Ovary (tissue), 9 donors: Measurements from ENCODE around the gene C2CD3. TPM values are rescaled to one million over a fixed set of nuclear protein-coding genes. Genes with fewer than 3 reads are reported as not detected.
"Not testable (repeated sequence)": the region's sequence is repeated elsewhere in the genome, so short reads cannot be mapped to it uniquely, and the experiment has no call there.

Experiments used
- DNase-seq, 5 donors: peaks; one replicate each; pipeline ENCODE4 v3.0.0-alpha.2; 2019 to 2020
- H3K27ac ChIP-seq, 2 donors: fragments of 200-600 bp; one replicate each; pipeline versions ENCODE4 v1.5.1 to v1.8.0; 2019 to 2022
- H3K27me3 ChIP-seq: fragments of 200-600 bp; one replicate; pipeline ENCODE4 v1.8.0; 2022
- H3K36me3 ChIP-seq: fragments of 200-600 bp; sonication (generic); one replicate; pipeline ENCODE4 v1.5.1; 2019
- H3K4me1 ChIP-seq: one replicate; pipeline ENCODE4 v1.8.1; 2013; ENCODE audit warnings: mild to moderate bottlenecking, moderate library complexity; ENCODE audit not compliant: insufficient read depth
- H3K4me3 ChIP-seq: fragments of 200-600 bp; sonication (generic); one replicate; pipeline ENCODE4 v1.5.1; 2017
- H3K9me3 ChIP-seq, 2 donors: fragments of 200-600 bp in 1 of 2; sonication (generic) in 1 of 2; one replicate each; pipeline versions ENCODE4 v1.5.1 to v1.8.1; 2013 to 2019; ENCODE audit warnings: mild to moderate bottlenecking in 1 of 2, moderate library complexity in 1 of 2
- CTCF ChIP-seq, 3 donors: fragments of 450-650 bp in 2 of 3; fragments of 200-600 bp in 1 of 3; IDR thresholded peaks; one replicate each; pipeline versions ENCODE4 v1.5.1 to v1.8.0; 2016 to 2022; ENCODE audit warnings: antibody characterized with exemption in 3 of 3, mild to moderate bottlenecking in 1 of 3
- EP300 ChIP-seq: sonication (generic); formaldehyde crosslinking; IDR thresholded peaks from one replicate; pipeline ENCODE4 v1.6.1; 2017; ENCODE audit warnings: antibody characterized with exemption
- POLR2A ChIP-seq: fragments of 450-650 bp; IDR thresholded peaks from one replicate; pipeline ENCODE4 v1.6.1; 2017; ENCODE audit warnings: antibody characterized with exemption, mild to moderate bottlenecking, moderate library complexity
- WGBS, 3 donors: extraction: QIAGEN DNeasy Blood & Tissue Kit in 1 of 3; methylation state at CpG; one replicate each; pipeline versions ENCODE4 v1.1.5 to v1.1.7; 2013 to 2017; 5-methylcytosine and 5-hydroxymethylcytosine counted together
- intact Hi-C, 4 donors: fragments of 100-400 bp; cut with DNase I; formaldehyde crosslinking; loops; one replicate each; pipeline versions ENCODE4 v1.11.0 to v1.15.1; 2022 to 2023
- polyA plus RNA-seq, 2 donors: library from polyadenylated mRNA; stranded (reverse); fragments of 200-250 nt in 1 of 2; fragments of 350-450 nt in 1 of 2; fragmentation: Illumina TruSeq in 1 of 2; extraction: RNeasy Lipid Tissue Mini Kit (QIAGEN cat#74804) in 1 of 2; gene quantifications; one replicate each; pipeline ENCODE4 v1.2.3, GENCODE V29; 2013 to 2014
- total RNA-seq, 7 donors: library from RNA; depleted of rRNA in 2 of 7; stranded (reverse); fragments of >200 nt in 2 of 7; fragmentation: NEBNext Ultra II Directional in 3 of 7; extraction: Animal tissue kit (Norgen Biotek cat#: 25700) in 3 of 7; gene quantifications; one replicate each; pipeline versions ENCODE4 v1.1.0 to v1.2.4, GENCODE V29; 2016 to 2023
- donor health status: DM: no; HTN: no; CAD: no; lungs with moderate emphysema.
- donor health status: DM: no; HTN: no; CAD: no.
- donor health status: Bipolar disorder and iron deficiency.
- donor health status: DM: yes; HTN: yes; CAD: no.
- donor health status: DM: no; HTN: no; CAD: no.
- donor health status: DM: yes; HTN: yes; CAD: no.

C2CD3 gene
- total and polyA plus RNA-seq, 9 donors = 9.3 to 33.5 (median 17.5) TPM

GRCh38 chr11:74134661-74135060, 36.1 kb downstream of the C2CD3 start:
- no peaks in the 10 kb centered on the region for H3K36me3 ChIP-seq

DNA sequence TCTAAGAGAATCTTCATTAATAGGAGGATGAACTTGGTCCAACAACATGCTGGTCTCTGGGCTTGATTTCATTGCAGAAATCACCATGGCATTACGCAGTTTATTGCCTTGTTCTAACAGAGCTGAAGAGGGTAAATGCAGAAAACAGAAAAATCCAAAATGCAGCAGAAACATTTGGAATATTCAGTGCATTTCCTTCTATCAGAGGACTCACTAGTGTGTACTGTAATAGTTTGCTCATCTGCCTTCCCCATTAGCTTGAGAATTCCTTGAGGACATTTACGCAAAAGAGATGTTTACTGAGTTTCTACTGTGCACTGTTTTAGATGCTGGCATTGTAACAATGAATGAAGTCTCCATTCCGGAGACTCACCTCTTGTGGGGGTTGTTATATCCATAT, 37.4 kb downstream of the C2CD3 start:
- no peaks in the 10 kb centered on the region for H3K9me3 ChIP-seq
- H3K4me1 ChIP-seq = no peaks in the 10 kb centered on the region
- WGBS, 3 donors = 94 to 98% (median 98%) methylated on average over 3 of the region's 3 CpGs
- intact Hi-C loops = no loop called here
- TF ChIP-seq POLR2A = no peak
- no peak overlapping the region for H3K27ac ChIP-seq
- H3K4me3 ChIP-seq = no peak overlapping the region
- no peaks in the 10 kb centered on the region for H3K36me3 ChIP-seq
- no peaks in the 10 kb centered on the region for H3K27me3 ChIP-seq
- no peak for DNase-seq

More at GRCh38 chr11:74134661-74135060, 36.1 kb downstream of the C2CD3 start:
- WGBS, 3 donors = 92 to 95% (median 95%) methylated on average over 3 of the region's 3 CpGs
- Histone ChIP-seq H3K27me3 (no peaks in the 10 kb centered on the region), H3K4me1 (no peaks in the 10 kb centered on the region), H3K9me3 (no peaks in the 10 kb centered on the region), H3K4me3 (no peak overlapping the region), H3K27ac (no peak overlapping the region)
- no peak for DNase-seq
- TF ChIP-seq CTCF (IDR thresholded peaks at IDR 0.05) (no peak), POLR2A (no peak), EP300 (no peak)
- intact Hi-C loops = no loop called here

GRCh38 chr11:74132833-74133232, 38.0 kb downstream of the C2CD3 start:
- Histone ChIP-seq H3K36me3 (no peaks in the 10 kb centered on the region), H3K9me3 (no peaks in the 10 kb centered on the region), H3K4me1 (no peaks in the 10 kb centered on the region), H3K4me3 (no peak overlapping the region), H3K27ac (no peak overlapping the region), H3K27me3 (no peaks in the 10 kb centered on the region)
- no peak for TF ChIP-seq CTCF (IDR thresholded peaks at IDR 0.05)
- TF ChIP-seq POLR2A = no peak
- no peak for TF ChIP-seq EP300
- DNase-seq = no peak
- intact Hi-C loops = no loop called here
- 78 to 84% (median 83%) methylated on average over 3 of the region's 3 CpGs for WGBS, 3 donors

GRCh38 chr11:74129121-74129520, 41.7 kb downstream of the C2CD3 start:
- 93 to 96% (median 95%) methylated on average over 20 to 32 of the region's 33 CpGs for WGBS, 3 donors
- H3K4me1 ChIP-seq, H3K27me3 ChIP-seq, H3K9me3 ChIP-seq, intact Hi-C loops, H3K36me3 ChIP-seq, DNase-seq, H3K4me3 ChIP-seq, H3K27ac ChIP-seq: not testable (repeated sequence)

DNA sequence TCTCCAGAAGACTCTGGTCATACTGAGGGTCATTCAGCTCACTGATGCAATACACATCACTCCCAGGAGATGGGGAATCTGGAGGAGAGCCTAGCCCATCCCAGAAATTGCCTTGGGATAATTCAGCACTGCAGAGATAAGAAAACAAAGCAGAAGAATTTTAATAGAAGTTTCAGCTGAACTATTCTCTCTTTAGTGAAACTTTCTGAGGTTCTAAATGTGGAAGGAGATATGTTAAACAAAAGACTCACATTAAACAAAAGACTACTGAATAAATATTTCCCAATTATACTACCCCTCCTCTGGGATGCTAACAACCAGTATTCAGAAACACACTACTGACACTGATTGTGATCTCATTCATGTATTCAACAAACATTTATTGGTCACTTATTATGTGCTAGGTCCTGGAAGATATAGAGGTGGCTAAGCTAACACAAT, 47.8 kb downstream of the C2CD3 start:
- Histone ChIP-seq H3K36me3 (no peaks in the 10 kb centered on the region), H3K4me1 (no peaks in the 10 kb centered on the region), H3K27ac (no peak overlapping the region), H3K9me3 (no peaks in the 10 kb centered on the region), H3K27me3 (no peaks in the 10 kb centered on the region), H3K4me3 (no peak overlapping the region)
- TF ChIP-seq CTCF (IDR thresholded peaks at IDR 0.05) (no peak), POLR2A (no peak), EP300 (no peak)
- DNase-seq = no peak
- intact Hi-C loops = no loop called here

- intact Hi-C loops = no loop called here
- H3K36me3 ChIP-seq = no peaks in the 10 kb centered on the region
- TF ChIP-seq EP300 (no peak), CTCF (IDR thresholded peaks at IDR 0.05) (no peak), POLR2A (no peak)
These were observed 49.0 kb downstream of the C2CD3 start for GRCh38 chr11:74121804-74122203.

DNA sequence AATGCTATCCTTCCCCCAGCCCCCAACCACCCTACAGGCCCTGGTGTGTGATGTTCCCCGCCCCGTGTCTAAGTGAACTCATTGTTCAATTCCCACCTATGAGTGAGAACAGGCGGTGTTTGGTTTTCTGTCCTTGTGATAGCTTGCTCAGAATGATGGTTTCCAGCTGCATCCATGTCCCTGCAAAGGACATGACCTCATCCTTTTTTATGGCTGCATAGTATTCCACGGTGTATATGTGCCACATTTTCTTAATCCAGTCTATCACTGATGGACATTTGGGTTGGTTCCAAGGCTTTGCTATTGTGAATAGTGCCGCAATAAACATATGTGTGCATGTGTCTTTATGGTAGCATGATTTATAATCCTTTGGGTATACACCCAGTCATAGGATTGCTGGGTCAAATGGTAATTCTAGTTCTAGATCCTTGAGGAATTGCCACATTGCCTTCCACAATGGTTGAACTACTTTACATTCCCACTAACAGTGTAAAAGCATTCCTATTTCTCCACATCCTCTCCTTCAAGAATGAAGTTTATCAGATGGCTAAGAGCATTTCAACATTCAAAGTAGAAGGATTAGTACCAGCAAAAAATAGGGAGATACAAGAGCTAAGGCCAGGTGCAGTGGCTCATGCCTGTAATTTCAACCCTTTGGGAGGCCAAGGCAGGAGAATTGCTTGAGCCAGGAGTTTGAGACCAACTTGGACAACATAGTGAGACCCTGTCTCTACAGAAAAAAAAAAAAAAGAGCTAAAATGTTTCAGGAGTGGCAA, 50.4 kb downstream of the C2CD3 start:
- H3K27ac ChIP-seq, H3K4me1 ChIP-seq, H3K9me3 ChIP-seq, H3K27me3 ChIP-seq, H3K4me3 ChIP-seq, H3K36me3 ChIP-seq, DNase-seq, intact Hi-C loops: not testable (repeated sequence)
- 96 to 98% (median 97%) methylated on average over 5 of the region's 5 CpGs for WGBS, 3 donors

More at GRCh38 chr11:74121804-74122203, 49.0 kb downstream of the C2CD3 start:
- H3K4me1 ChIP-seq = no peaks in the 10 kb centered on the region
- WGBS, 3 donors = 93 to 95% (median 95%) methylated on average over 5 of the region's 5 CpGs
- DNase-seq = no peak
- H3K27ac ChIP-seq = no peak overlapping the region
- no peak overlapping the region for H3K4me3 ChIP-seq
- H3K27me3 ChIP-seq = no peaks in the 10 kb centered on the region
- no peaks in the 10 kb centered on the region for H3K9me3 ChIP-seq
